Hepatocyte (in vitro differentiated cells): Measurements from ENCODE around the gene SLC38A10.

ENCODE experiments used
- EZH2 ChIP-seq: fragments of 200-600 bp; sonication (generic); IDR thresholded peaks from 2 replicates; pipeline ENCODE4 v1.6.1; 2016; ENCODE audit warnings: antibody characterized with exemption, mild to moderate bottlenecking, borderline replicate concordance
- EZH2phosphoT487 ChIP-seq: fragments of 200-600 bp; sonication (generic); IDR thresholded peaks from one replicate; pipeline ENCODE4 v1.6.1; 2018; ENCODE audit warnings: antibody characterized with exemption, mild to moderate bottlenecking, low read depth, moderate library complexity; ENCODE audit not compliant: unreplicated experiment, severe bottlenecking
- TF ChIP-seq, protein P1 (sequence below): fragments of 200-600 bp; sonication (generic); IDR thresholded peaks from 2 replicates; pipeline ENCODE4 v1.5.1; 2016; ENCODE audit warnings: antibody characterized with exemption, mild to moderate bottlenecking; ENCODE audit not compliant: poor library complexity

GRCh38 chr17:81248649-81249048, 46.5 kb downstream of the SLC38A10 start:
- TF ChIP-seq EZH2 (no peak), EZH2phosphoT487 (no peak)
- TF ChIP-seq, protein P1, sequence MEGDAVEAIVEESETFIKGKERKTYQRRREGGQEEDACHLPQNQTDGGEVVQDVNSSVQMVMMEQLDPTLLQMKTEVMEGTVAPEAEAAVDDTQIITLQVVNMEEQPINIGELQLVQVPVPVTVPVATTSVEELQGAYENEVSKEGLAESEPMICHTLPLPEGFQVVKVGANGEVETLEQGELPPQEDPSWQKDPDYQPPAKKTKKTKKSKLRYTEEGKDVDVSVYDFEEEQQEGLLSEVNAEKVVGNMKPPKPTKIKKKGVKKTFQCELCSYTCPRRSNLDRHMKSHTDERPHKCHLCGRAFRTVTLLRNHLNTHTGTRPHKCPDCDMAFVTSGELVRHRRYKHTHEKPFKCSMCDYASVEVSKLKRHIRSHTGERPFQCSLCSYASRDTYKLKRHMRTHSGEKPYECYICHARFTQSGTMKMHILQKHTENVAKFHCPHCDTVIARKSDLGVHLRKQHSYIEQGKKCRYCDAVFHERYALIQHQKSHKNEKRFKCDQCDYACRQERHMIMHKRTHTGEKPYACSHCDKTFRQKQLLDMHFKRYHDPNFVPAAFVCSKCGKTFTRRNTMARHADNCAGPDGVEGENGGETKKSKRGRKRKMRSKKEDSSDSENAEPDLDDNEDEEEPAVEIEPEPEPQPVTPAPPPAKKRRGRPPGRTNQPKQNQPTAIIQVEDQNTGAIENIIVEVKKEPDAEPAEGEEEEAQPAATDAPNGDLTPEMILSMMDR = no peak
